ENCODE data around the gene SST. TPM values are rescaled to one million over a fixed set of nuclear protein-coding genes. Genes with fewer than 3 reads are reported as not detected.

SST gene
- total RNA-seq, 1 experiment from 2014 or later: not detected

GRCh38 chr3:187619461-187619860 lies 50.7 kb downstream of the SST start:
- Histone ChIP-seq H3K27me3 (ENCODE audit: insufficient read depth, low read length) (peaks cover 15% of the 10 kb centered on the region), H3K36me3 (ENCODE audit: control insufficient read depth in 1 of 2, insufficient read depth in 2 of 2, low read length in 2 of 2) (no peaks in the 10 kb centered on the region), H3K27ac (ENCODE audit: low read depth, low read length) (no peak overlapping the region), H3K9me3 (ENCODE audit: control insufficient read depth in 1 of 2, insufficient read depth in 1 of 2, low read depth in 1 of 2, low read length in 2 of 2) (no peaks in the 10 kb centered on the region), H3K9ac (ENCODE audit: low read length) (no peak overlapping the region), H3K79me2 (ENCODE audit: insufficient read depth, low read length) (no peaks in the 10 kb centered on the region), H3K4me2 (ENCODE audit: low read length) (no peak overlapping the region), H3K9me2 (ENCODE audit: insufficient read depth) (no peaks in the 10 kb centered on the region), H4K20me1 (ENCODE audit: insufficient read depth) (no peaks in the 10 kb centered on the region), H2AFZ (ENCODE audit: low read depth, low read length, poor library complexity, severe bottlenecking) (no peak overlapping the region), H3K4me1 (ENCODE audit: control insufficient read depth in 1 of 2, insufficient read depth in 2 of 2, low read length in 2 of 2) (no peaks in the 10 kb centered on the region), H3K4me3 (replicated peaks in 1 of 2; ENCODE audit: low read depth in 1 of 2, low read length in 2 of 2) (no peak overlapping the region)
- TF ChIP-seq CTCF (IDR thresholded peaks at IDR 0.05 in 2 of 3, conservative IDR thresholded peaks at IDR 0.05 in 1 of 3; ENCODE audit: borderline replicate concordance in 1 of 3, insufficient read depth in 1 of 3, low read depth in 2 of 3, low read length in 2 of 3) (no peak), EZH2 (IDR thresholded peaks at IDR 0.05) (no peak), POLR2AphosphoS5 (IDR thresholded peaks at IDR 0.05; ENCODE audit: low read depth, low read length) (no peak), ELF1 (IDR thresholded peaks at IDR 0.05; ENCODE audit: borderline replicate concordance, low read depth) (no peak), ZBTB33 (IDR thresholded peaks at IDR 0.05; ENCODE audit: extremely low read depth, insufficient replicate concordance, low read length) (no peak), ZFX (IDR thresholded peaks at IDR 0.05) (no peak), POLR2A (IDR thresholded peaks at IDR 0.05; ENCODE audit: borderline replicate concordance, extremely low read depth, insufficient read depth, insufficient read length) (no peak), ZNF274 (IDR thresholded peaks at IDR 0.05; ENCODE audit: low read depth, low read length) (no peak), RAD21 (IDR thresholded peaks at IDR 0.05; ENCODE audit: low read depth) (no peak), MAX (IDR thresholded peaks at IDR 0.05) (no peak), JUND (IDR thresholded peaks at IDR 0.05) (no peak)
- RAD21 ChIA-PET (ENCODE audit: low non-redundant PET in 1 of 2, low total read pairs in 2 of 2, uncharacterized antibody in 2 of 2, unreplicated experiment in 2 of 2): no interaction called here
- no TSS peak for BruUV-seq (replicated peaks)
- CTCF ChIA-PET: interaction anchor here (1.1 kb wide), 1 partner anchor 300 kb away, joined by 3 read pairs; no protein-coding TSS in a partner anchor
- DNase-seq (ENCODE audit: low read depth, low spot score) (no peak), ATAC-seq (no peak)
- intact Hi-C loops (cut with micrococcal nuclease): no loop called here
- POLR2A ChIA-PET: no interaction called here

Other genes starting within 250 kb of the SST start
- gene RTP2, start 32.2 kb upstream of the SST start, total RNA-seq (2021; ENCODE audit: unreplicated experiment): not detected
- gene BCL6, start 75.1 kb upstream of the SST start, total RNA-seq (2021; ENCODE audit: unreplicated experiment): 17.5 TPM